Stimulated activated CD4-positive, alpha-beta T cell treated with anti-CD3 and anti-CD28 coated beads, Interleukin-15, amount 100 ng/mL, for 24 hours (primary cell): Measurements from ENCODE around the gene ARSB.
"Not testable (repeated sequence)": the region's sequence is repeated elsewhere in the genome, so short reads cannot be mapped to it uniquely, and the experiment has no call there.

Experiments
- DNase-seq: peaks from one replicate; pipeline ENCODE4 v3.0.0-alpha.2; 2020

Gene ARSB

GRCh38 chr5:78746021-78746770 lies 238.9 kb downstream of the ARSB start:
- no peak for DNase-seq

- no peak for DNase-seq
These were observed 240.1 kb downstream of the ARSB start for GRCh38 chr5:78744951-78745534.

- DNase-seq = no peak
These were observed 244.1 kb downstream of the ARSB start for GRCh38 chr5:78741019-78741418.

- no peak for DNase-seq
These were observed 246.3 kb downstream of the ARSB start for GRCh38 chr5:78738693-78739300.

GRCh38 chr5:78738104-78738503 lies 247.0 kb downstream of the ARSB start:
- DNase-seq = no peak

- no peak for DNase-seq
These were observed 249.2 kb downstream of the ARSB start for GRCh38 chr5:78735834-78736463.

GRCh38 chr5:78734950-78735349 lies 250.2 kb downstream of the ARSB start:
- no peak for DNase-seq

- DNase-seq = no peak
These were observed 250.8 kb downstream of the ARSB start for GRCh38 chr5:78734094-78734845.

- not testable (repeated sequence) for DNase-seq
These were observed 252.4 kb downstream of the ARSB start for GRCh38 chr5:78732721-78733120.

GRCh38 chr5:78731884-78732283 lies 253.2 kb downstream of the ARSB start:
- no peak for DNase-seq

GRCh38 chr5:78730300-78731094 lies 254.6 kb downstream of the ARSB start:
- no peak for DNase-seq

GRCh38 chr5:78727786-78728761 lies 257.0 kb downstream of the ARSB start:
- DNase-seq = no peak
